Hematopoietic multipotent progenitor cell treated with erythropoietin and hydrocortisone succinate and interleukin-3 and kit ligand, for 15 days (in vitro differentiated cells): ENCODE data around the gene SFTPB.
"Not testable (repeated sequence)": the region's sequence is repeated elsewhere in the genome, so short reads cannot be mapped to it uniquely, and the experiment has no call there.

Source experiments
- DNase-seq: peaks from one replicate; pipeline ENCODE4 v3.0.0-alpha.2; 2015; ENCODE audit warnings: low spot score

The SFTPB gene

DNA sequence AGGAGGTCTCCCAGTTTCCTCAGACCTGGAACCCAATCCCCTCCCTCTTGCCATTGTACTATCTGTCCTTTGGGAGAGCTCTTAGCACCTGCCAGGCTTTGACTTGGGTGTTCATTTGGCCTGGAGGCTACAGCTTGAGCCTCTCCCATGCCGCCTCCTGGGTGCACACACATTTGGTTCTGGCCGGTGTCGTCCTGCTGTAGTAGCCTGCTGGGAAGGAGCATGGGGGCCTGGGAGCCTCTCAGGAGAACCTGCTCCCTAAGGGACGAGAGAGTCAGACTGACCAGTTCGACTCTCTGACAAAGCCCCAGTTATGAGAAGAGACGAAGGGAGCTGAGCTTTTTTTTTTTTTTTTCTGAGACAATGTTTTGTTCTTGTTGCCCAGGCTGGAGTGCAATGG is 7.4 kb upstream of the SFTPB start:
- no peak for DNase-seq

DNA sequence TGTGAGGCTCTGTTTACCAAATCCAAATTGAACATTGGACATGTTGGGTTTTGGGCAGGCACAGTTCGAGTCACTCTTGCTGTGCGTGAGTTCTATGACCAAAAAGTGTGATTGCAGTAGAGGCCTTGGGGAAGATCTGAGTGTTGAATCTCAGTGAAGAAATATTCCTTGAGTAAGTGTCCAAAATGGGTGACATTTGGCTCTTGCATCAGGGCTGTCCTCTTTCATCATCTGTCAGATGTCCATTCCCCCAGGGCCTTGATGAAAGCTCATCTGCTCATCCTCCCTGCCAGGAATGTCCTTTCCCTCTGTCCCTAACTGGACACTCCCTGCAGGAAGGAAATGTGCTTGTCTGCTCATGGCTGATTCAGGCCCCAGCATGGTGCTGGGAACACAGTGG is 6.4 kb upstream of the SFTPB start:
- no peak for DNase-seq

DNA sequence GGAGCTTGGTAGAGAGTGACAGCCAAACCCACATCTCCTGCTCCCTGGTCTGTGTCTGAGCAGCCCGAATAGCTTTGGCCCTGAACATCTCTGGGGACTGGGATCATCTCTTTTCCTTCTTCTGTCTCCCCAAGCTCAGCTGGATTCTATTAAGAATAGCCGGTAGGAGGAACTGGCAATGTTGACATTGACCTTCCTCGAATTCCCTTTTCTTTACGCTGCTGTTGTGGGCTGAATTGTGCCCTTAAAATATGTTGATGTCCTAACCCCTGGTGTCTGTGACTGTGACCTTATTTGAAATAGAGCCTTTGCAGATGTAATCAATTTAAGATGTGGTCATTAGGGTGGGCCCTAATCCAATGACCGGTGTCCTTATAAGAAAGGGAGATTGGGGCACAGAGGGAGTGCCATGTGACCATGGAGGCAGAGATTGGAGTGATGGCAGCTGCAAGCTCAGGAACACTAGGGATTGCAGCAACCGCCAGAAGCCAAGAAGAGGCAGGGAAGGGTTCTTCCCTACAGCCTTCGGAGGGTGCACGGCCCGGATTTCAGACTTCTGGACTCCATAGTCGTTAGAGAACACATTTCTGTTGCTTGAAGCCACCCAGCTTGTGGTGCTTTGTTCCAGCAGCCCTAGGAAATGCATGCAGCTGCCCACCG is 5.8 kb upstream of the SFTPB start:
- no peak for DNase-seq

DNA sequence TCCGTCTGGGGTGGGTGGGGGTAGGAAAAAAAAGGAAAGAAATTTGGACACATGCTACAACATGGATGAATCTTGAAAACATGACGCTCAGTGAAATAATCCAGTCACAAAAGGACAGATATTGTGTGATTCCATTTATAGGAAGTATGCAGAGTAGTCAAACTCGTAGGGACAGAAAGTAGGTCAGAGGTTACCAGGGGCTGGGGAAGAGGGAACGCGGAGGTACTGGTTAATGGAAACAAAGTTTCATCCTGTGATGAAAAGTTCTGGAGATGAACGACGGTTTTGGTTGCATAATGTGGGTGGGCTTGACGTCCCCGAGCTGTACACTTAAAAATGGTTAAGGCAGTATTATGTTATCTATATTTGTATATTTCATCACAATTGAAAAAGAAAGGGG is 4.5 kb upstream of the SFTPB start:
- DNase-seq = no peak

DNA sequence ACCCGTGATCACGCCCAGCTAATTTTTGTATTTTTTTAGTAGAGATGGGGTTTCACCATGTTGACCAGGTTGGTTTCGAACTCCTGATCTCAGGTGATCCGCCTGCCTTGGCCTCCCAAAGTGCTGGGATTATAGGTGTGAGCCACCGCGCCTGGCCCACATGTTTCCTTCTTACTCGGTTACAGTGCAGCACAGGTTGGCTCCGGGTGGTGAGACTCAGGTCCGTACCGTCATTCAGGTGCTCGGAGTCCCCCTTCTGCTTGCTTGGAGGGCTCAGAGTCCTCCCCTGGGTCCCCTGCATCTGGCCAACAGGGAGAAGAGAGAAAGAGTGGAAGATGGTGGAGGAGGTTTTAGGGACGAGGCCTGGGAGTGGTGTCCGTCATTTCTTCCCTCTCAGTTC is 2.4 kb upstream of the SFTPB start:
- DNase-seq = not testable (repeated sequence)

DNA sequence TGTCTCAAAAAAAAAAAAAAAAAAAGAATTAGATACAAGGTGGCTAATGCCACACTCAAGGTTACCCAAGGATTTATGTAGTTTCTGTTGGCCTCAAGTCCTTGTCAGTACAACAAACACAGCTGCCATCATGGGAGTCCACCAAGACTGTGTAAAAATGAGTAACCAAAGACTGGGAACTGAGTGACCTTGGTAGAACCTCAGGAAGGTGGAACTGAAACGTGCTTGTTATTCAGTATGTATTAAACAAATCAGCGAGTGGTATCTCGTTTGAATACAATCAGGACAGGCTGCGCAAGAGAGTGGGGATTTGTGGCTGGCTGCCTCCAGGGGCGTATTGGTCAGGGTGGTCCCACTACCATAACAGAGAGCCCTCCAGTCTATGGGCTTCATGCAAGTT is 1.6 kb upstream of the SFTPB start:
- no peak for DNase-seq

DNA sequence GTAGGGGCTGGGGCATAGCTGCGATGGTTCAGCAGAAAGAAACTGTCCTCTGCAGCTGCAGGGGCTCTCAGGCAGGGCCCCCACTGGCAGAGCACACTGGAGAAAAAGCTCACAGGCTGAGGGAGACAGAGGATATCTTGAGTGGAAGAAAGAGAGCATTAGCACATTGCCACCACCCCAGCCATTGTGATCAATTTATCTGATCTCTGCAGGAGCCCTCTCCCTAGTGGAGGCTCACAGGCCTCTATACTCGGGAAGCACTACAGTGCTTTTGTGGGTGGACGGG is 801 bp upstream of the SFTPB start:
- DNase-seq = no peak

DNA sequence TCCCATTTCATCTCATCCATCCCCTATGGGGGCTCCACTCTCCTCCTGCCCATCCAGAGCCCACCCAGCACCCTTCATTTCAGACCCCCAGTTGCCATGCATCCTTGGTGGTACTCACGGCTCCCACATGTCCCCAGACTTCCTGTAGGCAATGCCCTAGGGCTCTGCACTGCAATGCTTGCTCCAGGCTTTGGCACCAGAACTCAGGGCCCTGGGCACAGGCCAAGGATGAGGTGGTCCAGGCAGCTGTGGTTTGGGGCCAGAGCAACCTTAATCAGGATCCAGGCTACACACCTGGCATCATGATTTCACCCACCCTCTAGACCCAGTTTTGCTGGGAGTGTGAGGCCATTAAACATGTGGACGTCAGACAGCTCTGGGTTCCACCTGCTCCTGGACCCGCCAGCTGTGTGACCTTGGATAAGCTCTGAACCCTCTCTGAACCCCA is 414 bp downstream of the SFTPB start:
- no peak for DNase-seq

DNA sequence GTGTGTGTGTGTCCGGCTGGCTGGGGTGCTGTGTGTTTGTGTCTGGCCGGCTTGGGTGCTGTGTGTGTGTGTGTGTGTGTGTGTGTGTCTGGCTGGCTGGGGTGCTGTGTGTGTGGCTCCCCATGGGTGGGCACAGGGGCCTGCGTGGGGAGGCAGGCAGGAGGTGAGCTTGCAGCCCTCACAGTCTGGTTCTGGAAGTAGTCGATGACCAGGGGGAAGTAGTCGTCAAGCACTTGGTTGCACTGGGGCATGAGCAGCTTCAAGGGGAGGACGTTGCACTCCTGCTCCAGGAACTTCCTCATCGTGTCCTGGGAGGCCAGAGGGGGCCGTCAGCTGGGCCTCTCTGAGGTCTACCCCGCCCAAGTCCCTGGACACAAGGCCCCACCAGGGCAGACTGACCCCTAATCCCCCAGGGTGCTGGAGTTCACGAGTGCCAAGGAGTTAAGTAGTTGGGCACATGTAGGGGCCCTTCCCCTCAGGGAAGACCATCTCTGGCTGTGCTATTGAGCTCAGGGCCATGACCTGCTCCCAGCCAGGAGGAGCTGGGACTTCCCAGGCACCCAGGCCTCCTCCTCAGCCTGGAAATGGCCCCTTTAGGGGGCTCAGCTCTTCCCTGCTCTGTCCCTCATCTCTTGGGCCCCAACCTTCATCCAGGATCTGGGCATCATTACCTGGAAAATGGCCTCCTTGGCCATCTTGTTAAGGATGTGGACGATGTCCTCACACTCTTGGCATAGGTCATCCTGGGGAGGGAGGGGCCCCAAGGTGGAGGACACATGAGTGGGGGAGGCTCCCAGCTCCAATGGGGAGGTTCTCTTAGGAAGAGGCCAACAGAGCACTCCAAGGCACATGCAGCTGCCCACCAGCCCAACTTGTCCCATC is 1.3 kb downstream of the SFTPB start:
- no peak for DNase-seq

DNA sequence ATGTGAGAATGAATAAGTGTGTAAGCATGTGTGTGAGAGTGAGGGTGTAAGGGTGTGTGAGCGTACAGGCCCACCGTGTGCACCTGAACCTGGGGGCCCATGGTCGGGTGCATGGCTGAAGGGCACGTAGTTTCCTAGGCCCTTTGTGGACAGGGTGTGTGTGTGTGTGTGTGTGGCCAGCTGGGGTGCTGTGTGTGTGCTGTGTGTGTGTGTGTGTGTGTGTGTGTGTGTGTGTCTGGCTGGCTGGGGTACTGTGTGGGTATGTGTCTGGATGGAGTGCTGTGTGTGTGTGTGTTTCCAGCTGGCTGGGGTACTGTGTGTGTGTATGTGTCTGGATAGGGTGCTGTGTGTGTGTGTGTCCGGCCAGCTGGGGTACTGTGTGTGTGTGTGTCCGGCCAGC is 2.0 kb downstream of the SFTPB start:
- DNase-seq = no peak

DNA sequence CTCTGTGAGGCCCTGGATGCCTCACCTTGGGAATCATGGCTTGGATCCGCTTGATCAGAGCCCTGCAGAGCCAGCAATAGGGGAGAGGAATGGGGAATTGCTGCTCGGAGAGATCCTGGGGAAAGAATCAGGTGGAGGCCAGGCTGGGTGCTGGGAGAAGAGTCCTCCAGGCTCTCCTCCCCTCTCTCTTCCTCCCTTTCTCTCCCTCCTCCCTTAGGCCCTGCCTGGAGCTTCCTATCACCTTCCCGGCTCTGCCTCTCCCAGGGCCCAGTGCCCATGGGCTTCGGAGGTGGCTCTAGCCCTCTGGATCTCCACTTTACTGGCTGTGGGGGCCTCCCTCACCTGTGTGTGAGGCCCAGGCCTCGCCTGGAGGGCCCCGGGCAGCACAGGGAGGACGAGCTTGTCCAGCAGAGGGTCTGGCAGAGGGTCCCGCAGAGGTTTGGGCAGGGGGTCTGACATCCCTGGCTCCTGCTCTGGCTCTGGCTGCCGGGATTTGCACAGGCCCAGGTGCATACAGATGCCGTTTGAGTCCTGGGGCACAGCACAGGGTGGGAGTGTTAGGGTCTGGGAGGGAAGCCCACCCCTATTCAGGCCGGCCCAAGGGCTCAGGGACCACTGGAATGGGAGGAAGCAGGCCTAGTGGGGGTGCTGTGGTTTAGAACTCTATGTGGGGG is 2.6 kb downstream of the SFTPB start:
- DNase-seq = no peak

DNA sequence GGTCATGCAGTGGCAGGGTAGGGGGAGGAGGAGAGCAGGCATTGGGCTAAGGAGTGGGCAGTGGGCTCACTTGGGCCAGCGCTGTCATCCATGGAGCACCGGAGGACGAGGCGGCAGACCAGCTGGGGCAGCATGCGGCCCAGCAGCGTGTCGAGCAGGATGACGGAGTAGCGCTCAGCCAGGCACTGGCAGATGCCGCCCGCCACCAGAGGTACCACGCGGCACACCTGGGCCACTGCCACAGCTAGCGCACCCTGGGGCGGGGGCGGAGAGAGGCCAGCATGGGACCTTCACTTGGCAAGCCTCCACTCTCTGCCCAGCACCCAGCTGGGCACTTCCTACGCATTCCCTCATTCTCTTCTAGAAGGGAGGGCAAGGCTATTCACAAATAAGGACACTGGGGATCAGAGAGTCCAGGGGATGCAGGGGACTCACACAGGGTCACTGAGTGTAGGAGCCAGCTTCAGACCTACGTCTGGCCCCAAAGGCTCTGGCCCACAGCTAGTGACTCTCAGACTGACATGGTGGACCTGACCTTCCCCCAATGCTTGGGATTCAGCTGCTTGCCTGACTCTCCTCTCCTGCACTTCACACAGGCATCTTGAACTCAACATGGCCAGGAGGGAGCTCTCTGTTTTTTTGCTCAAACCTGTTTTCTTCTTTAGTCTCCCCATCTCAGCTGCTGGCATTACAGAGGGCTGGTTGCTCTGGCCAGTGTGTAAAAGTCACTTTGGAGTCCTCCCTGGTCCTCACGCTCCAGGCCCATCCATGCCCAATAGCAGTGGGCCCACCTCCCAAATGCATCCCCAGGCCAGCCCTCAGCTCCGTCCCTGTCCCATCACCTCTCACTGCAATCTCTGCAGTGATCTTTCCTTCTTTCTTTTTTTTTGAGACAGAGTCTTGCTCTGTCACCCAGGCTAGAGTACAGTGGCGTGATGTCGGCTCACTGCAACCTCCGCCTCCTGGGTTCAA is 4.1 kb downstream of the SFTPB start:
- no peak for DNase-seq

DNA sequence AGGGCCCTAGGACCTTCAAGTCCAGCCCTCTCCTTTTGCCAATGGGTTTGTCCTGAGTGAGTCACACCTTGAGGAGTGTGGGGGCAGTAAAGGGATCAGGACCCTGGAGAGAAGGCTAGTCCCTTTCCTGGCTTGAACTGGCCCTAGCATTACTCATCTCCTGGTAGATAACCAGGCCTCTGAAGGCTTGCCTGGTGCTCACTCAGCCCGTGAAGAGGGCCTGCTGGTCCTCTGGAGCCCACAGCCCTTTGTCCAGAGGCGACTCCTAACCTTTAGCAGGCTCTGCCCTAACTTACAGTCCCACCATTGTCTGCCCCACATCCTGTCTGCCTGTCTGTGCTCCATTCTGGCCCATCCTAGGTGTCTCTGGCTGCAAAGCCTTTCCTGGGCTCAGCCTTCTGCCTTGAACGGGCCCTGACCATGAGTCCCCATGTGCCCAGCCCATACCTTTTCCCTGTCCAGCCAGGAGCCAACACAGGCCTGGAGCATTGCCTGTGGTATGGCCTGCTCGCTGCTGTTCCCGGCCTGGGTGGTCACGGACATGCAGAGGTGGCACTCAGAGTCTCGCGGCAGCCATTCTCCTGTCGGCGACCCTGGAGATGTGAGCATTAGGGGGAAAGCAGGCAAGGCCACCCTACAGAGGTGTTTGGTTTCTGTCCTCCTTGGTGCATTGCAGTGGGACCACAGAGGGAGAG is 5.0 kb downstream of the SFTPB start:
- no peak for DNase-seq

DNA sequence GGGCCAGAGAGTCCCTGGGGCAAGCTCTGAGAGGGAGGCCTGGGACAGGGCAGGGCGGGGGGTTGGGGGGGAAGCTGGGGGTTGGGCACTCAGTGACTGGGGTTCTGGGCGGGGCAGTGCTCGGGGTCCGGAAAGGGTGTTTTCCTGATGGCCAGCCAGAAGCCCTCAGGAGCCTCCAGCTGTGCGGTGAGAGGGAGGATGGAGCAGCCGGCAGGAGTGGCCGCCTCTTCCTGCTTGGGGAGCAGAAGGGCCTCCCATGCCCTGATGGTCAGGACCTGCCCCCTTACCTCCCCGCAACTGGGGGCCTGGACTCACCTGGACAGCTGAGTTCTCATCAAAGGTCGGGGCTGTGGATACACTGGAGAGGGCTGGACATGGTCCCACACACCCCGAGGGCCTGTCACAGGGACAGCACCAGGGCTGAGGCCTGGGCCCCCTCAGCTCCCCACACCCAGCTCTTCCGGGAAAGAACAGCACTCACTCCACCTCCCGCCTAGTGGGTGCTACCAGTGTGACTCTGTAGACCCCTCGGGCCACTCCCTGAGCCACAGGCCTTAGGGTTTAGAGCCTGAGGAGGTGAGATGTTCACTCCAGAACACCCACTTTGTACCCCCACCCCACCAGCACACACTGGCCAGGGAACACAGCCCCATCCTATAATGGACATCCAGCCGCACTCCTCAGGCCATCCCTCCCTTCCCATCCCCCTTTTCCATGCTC is 6.7 kb downstream of the SFTPB start:
- DNase-seq = no peak

DNA sequence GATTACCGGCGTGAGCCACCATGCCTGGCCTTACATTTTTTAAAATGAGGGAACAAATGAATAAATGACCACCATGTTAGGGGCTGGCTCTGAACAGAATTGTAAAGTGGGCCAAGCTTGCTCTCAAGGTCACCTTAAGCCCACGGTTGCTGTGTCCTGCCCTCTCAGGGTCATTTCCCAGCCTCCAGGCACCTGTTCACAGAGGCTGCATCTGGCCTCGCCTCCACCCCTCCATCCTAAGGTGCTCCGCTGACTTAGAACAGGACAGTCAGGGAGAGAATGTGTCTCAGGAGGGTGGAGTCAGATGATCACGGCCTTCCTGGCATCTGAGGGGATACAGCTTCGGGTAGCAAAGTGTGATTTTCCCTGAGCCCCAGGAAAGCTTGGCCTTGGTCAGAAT is 7.3 kb downstream of the SFTPB start:
- DNase-seq = no peak

DNA sequence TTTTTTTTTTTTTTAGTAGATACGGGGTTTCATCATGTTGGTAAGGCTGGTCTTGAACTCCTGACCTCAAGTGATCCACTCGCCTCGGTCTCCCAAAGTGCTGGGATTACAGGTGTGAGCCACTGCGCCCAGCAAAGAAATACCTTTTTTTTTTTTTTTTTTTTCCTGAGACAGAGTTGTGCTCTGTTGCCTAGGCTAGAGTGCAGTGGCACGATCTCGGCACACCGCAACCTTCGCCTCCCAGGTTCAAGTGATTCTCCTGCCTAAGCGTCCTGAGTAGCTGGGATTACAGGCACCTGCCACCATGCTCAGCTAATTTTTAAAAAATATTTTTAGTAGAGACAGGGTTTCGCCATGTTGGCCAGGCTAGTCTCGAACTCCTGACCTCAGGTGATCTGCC is 7.7 kb downstream of the SFTPB start:
- not testable (repeated sequence) for DNase-seq

DNA sequence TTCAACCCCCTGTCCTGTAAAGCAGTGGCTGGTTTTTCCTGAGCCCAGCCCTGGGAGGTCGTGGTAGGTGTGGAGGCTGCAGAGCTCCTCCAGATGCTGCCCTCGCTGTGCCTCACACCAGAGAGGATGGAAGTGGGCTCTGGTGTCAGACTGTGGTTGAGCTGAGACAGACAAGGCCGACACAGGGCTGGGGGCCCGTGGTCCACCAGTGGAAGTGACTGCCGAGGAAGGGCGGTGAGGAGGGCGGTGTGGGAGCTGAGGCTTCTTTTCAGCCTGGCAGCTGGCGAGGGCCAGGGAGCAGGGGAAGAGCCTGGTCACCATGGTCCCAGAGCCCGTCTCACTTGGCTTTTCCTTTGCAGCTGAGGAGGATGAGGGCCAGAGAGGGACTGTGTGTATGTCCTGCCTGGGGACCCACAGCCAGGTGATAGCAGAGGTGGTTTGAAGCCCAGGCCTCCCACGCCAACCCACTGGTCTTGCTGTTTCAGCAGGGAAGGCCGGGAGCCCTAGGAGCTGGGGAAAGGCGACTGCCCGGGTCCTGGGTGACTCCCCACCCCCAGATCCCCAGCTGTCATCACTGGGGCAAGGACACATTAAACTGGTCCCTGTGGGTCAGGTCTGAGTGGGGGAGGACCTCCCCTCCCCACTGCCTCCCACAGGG is 8.5 kb downstream of the SFTPB start:
- DNase-seq = no peak

DNA sequence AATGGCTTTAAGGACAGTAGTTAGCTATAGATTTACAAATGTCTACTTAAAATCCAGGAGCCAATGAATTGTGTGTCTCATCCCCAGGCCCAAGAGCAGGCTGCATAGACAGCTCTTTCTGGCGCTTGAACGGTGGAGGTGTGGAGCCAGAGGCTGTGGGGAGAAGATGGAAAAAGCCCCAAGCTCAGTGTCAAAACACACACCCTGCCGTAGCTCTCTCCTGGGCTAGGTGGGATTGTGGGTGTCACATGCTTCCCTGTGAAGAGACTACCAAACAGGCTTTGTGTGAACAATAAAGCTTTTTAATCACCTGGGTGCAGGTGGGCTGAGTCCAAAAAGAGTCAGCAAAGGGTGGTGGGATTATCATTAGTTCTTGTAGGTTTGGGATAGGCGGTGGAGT is 10.6 kb downstream of the SFTPB start:
- DNase-seq = not testable (repeated sequence)

DNA sequence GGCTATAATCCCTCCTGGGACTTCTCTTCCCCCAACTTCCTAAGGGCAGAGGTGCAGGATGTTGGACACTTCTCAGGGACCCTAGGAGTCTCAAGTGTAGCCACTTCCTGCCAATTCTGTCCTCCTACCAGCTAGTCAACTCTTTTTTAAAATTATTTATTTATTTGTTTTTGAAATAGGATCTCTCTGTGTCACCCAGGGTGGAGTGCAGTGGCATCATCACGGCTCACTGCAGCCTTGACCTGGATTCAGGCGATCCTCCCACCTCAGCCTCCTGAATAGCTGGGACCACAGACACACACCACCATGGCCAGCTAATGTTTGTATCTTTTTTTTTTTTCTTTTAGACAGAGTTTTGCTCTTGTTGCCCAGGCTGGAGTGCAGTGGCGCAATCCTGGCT is 11.5 kb downstream of the SFTPB start:
- no peak for DNase-seq

DNA sequence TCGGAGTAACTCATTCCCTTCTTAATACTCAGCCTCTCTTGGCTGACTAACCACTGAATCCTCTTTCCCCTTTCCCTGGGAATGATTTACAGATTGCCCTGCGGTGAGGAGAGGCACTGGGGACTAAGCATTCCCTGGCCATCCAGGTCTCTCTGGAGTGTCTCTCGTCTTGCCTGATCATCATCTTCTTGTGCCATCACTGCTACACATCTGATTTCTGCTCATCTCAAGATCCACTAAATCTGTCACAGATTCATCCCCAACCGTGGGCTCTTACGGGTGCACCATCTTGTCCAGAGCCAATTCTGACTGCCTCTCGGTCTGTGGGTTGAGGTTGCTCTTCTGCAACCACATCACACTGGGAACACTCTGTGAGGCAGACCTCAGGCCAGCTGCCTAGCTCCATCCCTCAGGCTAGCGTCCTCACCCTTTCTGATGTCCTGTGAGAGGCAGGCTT is 12.0 kb downstream of the SFTPB start:
- DNase-seq = no peak
